Esophagus squamous epithelium (tissue), 5 donors: Measurements from ENCODE around the gene BEND7. TPM values are rescaled to one million over a fixed set of nuclear protein-coding genes. Genes with fewer than 3 reads are reported as not detected.

Experiments used
- DNase-seq: peaks from one replicate; lab custom pipeline; 2025; lab: John Stamatoyannopoulos, UW
- H3K27ac ChIP-seq, 4 donors: fragments of 200-600 bp; sonication (generic); one replicate each; pipeline ENCODE4 v1.5.1; 2016 to 2019; ENCODE audit warnings: mild to moderate bottlenecking in 1 of 4
- H3K27me3 ChIP-seq, 4 donors: fragments of 200-600 bp; sonication (generic); 1 replicate in 3 of 4; 2 replicates in 1 of 4; pipeline versions ENCODE4 v1.5.1 to v1.6.0; 2017 to 2021; ENCODE audit warnings: antibody characterized with exemption in 1 of 4
- H3K36me3 ChIP-seq, 3 donors: fragments of 200-600 bp; sonication (generic); one replicate each; pipeline ENCODE4 v1.5.1; 2016 to 2019
- H3K4me1 ChIP-seq, 3 donors: fragments of 200-600 bp; sonication (generic); one replicate each; pipeline ENCODE4 v1.5.1; 2017 to 2019
- H3K4me3 ChIP-seq, 4 donors: fragments of 200-600 bp; sonication (generic); 1 replicate in 3 of 4; 2 replicates in 1 of 4; pipeline ENCODE4 v1.5.1; 2016 to 2019; ENCODE audit warnings: mild to moderate bottlenecking in 2 of 4, moderate library complexity in 1 of 4
- H3K9me3 ChIP-seq, 3 donors: fragments of 200-600 bp; sonication (generic); one replicate each; pipeline ENCODE4 v1.5.1; 2016 to 2019
- POLR2A ChIP-seq, 4 donors: fragments of 450-650 bp; IDR thresholded peaks; one replicate each; pipeline ENCODE4 v1.6.1; 2017; ENCODE audit warnings: antibody characterized with exemption in 4 of 4, mild to moderate bottlenecking in 4 of 4, moderate library complexity in 3 of 4
- WGBS, 2 donors: methylation state at CpG; one replicate each; pipeline ENCODE4 v1.1.5; 2018; 5-methylcytosine and 5-hydroxymethylcytosine counted together
- intact Hi-C: fragments of 100-400 bp; cut with DNase I; formaldehyde crosslinking; loops from one replicate; pipeline ENCODE4 v1.15.0; 2022
- total RNA-seq, 4 donors: library from RNA; depleted of rRNA; stranded (reverse); fragments of >200 nt; gene quantifications; one replicate each; pipeline ENCODE4 v1.1.0, GENCODE V29; 2016
- TF ChIP-seq, protein P1 (sequence below), 6 experiments: fragments of 450-650 bp in 4 of 6; fragments of 200-600 bp in 2 of 6; sonication (generic) in 2 of 6; IDR thresholded peaks; one replicate each; pipeline ENCODE4 v1.5.1; 2016 to 2019; ENCODE audit warnings: antibody characterized with exemption in 6 of 6, mild to moderate bottlenecking in 4 of 6, moderate library complexity in 4 of 6
- donor health status: DM: yes; HTN: yes; CAD: no.

Gene BEND7
- total RNA-seq, 4 donors from 2014 or later, result 0.70 to 6.7 (median 2.8) TPM

DNA sequence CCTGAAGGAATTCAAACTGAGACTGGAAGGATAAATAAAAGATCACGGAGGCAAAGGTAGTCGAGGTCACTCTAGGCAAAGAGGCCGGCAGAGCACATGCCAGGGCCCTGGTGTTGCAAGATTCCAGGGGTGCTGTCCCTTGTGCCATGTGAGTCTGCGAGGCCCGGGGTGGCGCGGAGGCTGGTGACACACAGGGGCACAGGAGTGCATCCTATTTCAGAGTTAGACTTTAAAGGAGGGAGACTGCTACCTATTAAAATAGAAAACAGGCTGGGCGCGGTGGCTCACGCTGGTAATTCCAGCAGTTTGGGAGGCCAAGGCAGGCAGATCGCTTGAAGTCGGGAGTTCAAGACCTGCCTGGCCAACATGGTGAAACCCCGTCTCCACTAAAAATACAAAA, 12.6 kb downstream of the BEND7 start:
- Histone ChIP-seq H3K27me3 (no peaks in the 10 kb centered on the region), H3K4me3 (no peak overlapping the region), H3K4me1 (no peaks in the 10 kb centered on the region), H3K36me3 (no peaks in the 10 kb centered on the region), H3K27ac (no peak overlapping the region), H3K9me3 (no peaks in the 10 kb centered on the region)
- 89 to 93% methylated on average over 4 to 13 of the region's 13 CpGs for WGBS, 2 donors
- intact Hi-C loops, result no loop called here
- no peak for DNase-seq
- TF ChIP-seq POLR2A (IDR thresholded peaks at IDR 0.05), result no peak
- TF ChIP-seq, protein P1, sequence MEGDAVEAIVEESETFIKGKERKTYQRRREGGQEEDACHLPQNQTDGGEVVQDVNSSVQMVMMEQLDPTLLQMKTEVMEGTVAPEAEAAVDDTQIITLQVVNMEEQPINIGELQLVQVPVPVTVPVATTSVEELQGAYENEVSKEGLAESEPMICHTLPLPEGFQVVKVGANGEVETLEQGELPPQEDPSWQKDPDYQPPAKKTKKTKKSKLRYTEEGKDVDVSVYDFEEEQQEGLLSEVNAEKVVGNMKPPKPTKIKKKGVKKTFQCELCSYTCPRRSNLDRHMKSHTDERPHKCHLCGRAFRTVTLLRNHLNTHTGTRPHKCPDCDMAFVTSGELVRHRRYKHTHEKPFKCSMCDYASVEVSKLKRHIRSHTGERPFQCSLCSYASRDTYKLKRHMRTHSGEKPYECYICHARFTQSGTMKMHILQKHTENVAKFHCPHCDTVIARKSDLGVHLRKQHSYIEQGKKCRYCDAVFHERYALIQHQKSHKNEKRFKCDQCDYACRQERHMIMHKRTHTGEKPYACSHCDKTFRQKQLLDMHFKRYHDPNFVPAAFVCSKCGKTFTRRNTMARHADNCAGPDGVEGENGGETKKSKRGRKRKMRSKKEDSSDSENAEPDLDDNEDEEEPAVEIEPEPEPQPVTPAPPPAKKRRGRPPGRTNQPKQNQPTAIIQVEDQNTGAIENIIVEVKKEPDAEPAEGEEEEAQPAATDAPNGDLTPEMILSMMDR (IDR thresholded peaks at IDR 0.05), result no peak

DNA sequence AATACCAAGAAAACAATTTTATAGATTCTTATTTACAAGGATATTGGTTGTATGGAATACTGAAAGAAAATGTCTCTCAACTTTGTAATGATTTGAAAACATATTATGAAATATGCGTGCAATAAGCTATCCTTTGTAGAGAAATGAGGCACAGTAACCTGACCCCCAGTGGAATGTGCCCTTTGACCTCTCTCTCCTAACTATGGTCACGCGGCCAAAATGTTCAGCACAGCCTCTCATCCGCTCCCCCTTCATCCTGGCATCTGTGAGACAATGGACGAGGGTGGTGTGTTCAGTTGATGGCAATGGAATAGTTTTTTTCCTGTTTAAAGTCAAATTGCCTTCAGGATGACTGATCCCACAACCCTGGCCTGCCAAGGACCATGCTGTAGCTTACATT, 13.3 kb downstream of the BEND7 start:
- no peaks in the 10 kb centered on the region for H3K27me3 ChIP-seq
- intact Hi-C loops, result no loop called here
- H3K27ac ChIP-seq, result no peak overlapping the region
- no peaks in the 10 kb centered on the region for H3K36me3 ChIP-seq
- no peak for DNase-seq
- TF ChIP-seq POLR2A (IDR thresholded peaks at IDR 0.05), result no peak
- TF ChIP-seq, protein P1 (IDR thresholded peaks at IDR 0.05), result no peak
- H3K4me1 ChIP-seq, result no peaks in the 10 kb centered on the region
- 72 to 93% methylated on average over 5 of the region's 5 CpGs for WGBS, 2 donors
- no peak overlapping the region for H3K4me3 ChIP-seq
- H3K9me3 ChIP-seq, result no peaks in the 10 kb centered on the region

DNA sequence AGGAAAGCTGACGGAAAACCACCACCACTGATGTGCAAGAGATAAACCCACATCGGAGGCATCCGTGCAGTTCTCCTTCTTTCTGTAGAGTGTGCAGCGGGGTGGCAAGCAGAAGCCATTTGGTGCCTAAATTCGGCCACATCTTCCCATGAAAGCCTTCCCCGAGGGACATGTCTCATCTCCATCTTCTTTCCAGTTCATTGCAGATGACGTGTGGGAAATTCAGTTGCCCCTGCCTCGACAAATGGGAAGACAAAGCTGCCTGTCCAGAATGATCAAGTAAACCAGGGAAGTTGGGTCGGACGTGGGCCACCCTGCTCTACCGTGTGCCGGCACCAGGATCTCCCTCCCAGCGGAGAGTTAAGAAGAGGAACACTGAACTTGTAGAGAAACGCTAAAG, 14.5 kb downstream of the BEND7 start:
- H3K27ac ChIP-seq, result no peak overlapping the region
- 78 to 86% methylated on average over 11 to 13 of the region's 14 CpGs for WGBS, 2 donors
- H3K4me3 ChIP-seq, result no peak overlapping the region
- H3K36me3 ChIP-seq, result no peaks in the 10 kb centered on the region
- no peaks in the 10 kb centered on the region for H3K27me3 ChIP-seq
- no peaks in the 10 kb centered on the region for H3K4me1 ChIP-seq
- H3K9me3 ChIP-seq, result no peaks in the 10 kb centered on the region
- TF ChIP-seq POLR2A (IDR thresholded peaks at IDR 0.05), result no peak
- TF ChIP-seq, protein P1 (IDR thresholded peaks at IDR 0.05), result no peak
- no peak for DNase-seq
- intact Hi-C loops, result no loop called here

DNA sequence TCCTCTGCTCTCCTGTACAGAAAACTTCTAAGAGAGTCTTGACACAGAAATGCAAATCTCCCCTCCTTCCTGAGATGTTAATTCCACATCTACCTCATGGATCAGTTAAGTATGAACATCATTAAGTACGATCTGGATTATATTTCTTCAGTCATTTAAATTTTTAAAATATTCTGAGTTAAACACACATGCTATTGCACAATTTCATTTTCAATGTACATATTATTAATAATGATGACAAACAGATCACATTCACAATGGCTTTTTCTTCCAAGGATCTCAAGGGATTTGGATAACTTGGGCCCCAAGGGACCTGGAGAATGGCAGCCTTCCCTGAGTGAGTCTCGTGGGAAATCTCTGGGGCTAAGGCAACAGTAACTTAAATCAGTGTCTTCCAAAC, 16.2 kb downstream of the BEND7 start:
- no peak overlapping the region for H3K4me3 ChIP-seq
- intact Hi-C loops, result no loop called here

DNA sequence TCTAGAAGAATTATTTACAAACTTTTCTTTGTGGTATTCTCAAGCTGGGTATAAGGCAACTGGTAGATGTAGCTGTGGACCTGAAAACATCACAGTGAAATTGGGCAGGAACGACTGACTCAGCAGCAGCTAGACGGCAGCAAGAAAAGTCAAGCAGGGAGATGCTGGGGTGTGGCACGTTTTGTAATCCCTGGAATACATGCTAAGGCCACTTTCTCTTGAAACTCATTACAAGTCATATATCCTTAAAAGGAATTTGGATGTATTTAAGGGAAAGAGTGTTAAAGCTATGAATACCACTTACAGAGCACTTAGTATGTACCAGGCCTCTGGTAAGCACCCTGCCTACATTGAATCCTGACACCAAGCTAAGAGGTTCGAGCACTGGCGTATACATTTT, 17.4 kb downstream of the BEND7 start:
- intact Hi-C loops, result no loop called here
- no peak for TF ChIP-seq POLR2A (IDR thresholded peaks at IDR 0.05)
- TF ChIP-seq, protein P1 (IDR thresholded peaks at IDR 0.05), result no peak
- 53 to 64% methylated on average over 5 of the region's 5 CpGs for WGBS, 2 donors
- Histone ChIP-seq H3K36me3 (no peaks in the 10 kb centered on the region), H3K27ac (no peak overlapping the region), H3K4me1 (no peaks in the 10 kb centered on the region), H3K4me3 (no peak overlapping the region), H3K9me3 (no peaks in the 10 kb centered on the region), H3K27me3 (no peaks in the 10 kb centered on the region)
- DNase-seq, result no peak

More for the DNA sequence above, 16.2 kb downstream of the BEND7 start:
- no peak for DNase-seq
- H3K9me3 ChIP-seq, result no peaks in the 10 kb centered on the region
- no peak overlapping the region for H3K27ac ChIP-seq
- WGBS, 2 donors, result 32 to 79% methylated on average over 1 to 2 of the region's 2 CpGs
- H3K36me3 ChIP-seq, result no peaks in the 10 kb centered on the region
- no peak for TF ChIP-seq POLR2A (IDR thresholded peaks at IDR 0.05)
- TF ChIP-seq, protein P1 (IDR thresholded peaks at IDR 0.05), result no peak
- H3K27me3 ChIP-seq, result no peaks in the 10 kb centered on the region
- H3K4me1 ChIP-seq, result no peaks in the 10 kb centered on the region
